Lung (tissue), 12 donors: ENCODE results near the gene MTERF4. TPM values are rescaled to one million over a fixed set of nuclear protein-coding genes. Genes with fewer than 3 reads are reported as not detected.
"Not testable (repeated sequence)": the region's sequence is repeated elsewhere in the genome, so short reads cannot be mapped to it uniquely, and the experiment has no call there.

ENCODE experiments used
- ATAC-seq: fragments of 200-7000 bp; cut with Tn5 transposase; one replicate; pipeline ENCODE4 v1.9.1; 2020; ENCODE audit warnings: moderate number of reproducible peaks; ENCODE audit not compliant: insufficient read depth, low FRiP score
- DNase-seq, 3 donors: peaks; one replicate each; pipeline ENCODE4 v3.0.0-alpha.2; 2013 to 2017
- H3K27ac ChIP-seq, 2 donors: one replicate each; pipeline ENCODE4 v1.5.1; 2013; ENCODE audit warnings: mild to moderate bottlenecking in 2 of 2, moderate library complexity in 2 of 2, control low read depth in 1 of 2, inconsistent platforms in 1 of 2, low read depth in 1 of 2, low read length in 1 of 2
- H3K27me3 ChIP-seq, 3 donors: one replicate each; pipeline ENCODE4 v1.5.1; 2013; ENCODE audit warnings: low read length in 2 of 3; ENCODE audit not compliant: control insufficient read depth in 3 of 3, insufficient read depth in 3 of 3
- H3K36me3 ChIP-seq, 4 donors: one replicate each; pipeline ENCODE4 v1.5.1; 2013; ENCODE audit warnings: low read length in 4 of 4, mild to moderate bottlenecking in 1 of 4, moderate library complexity in 1 of 4; ENCODE audit not compliant: control insufficient read depth in 4 of 4, insufficient read depth in 4 of 4
- H3K4me1 ChIP-seq, 5 donors: one replicate each; pipeline ENCODE4 v1.5.1; 2013; ENCODE audit warnings: low read length in 5 of 5, mild to moderate bottlenecking in 2 of 5, moderate library complexity in 1 of 5; ENCODE audit not compliant: control insufficient read depth in 5 of 5, insufficient read depth in 5 of 5
- H3K4me3 ChIP-seq: one replicate; pipeline ENCODE4 v1.5.1; 2013; ENCODE audit warnings: mild to moderate bottlenecking, control low read depth, moderate library complexity
- H3K9ac ChIP-seq, 2 donors: one replicate each; pipeline ENCODE4 v1.5.1; 2013; ENCODE audit warnings: low read length in 2 of 2, control low read depth in 1 of 2; ENCODE audit not compliant: insufficient read depth in 1 of 2
- H3K9me3 ChIP-seq, 4 donors: one replicate each; pipeline ENCODE4 v1.5.1; 2013; ENCODE audit warnings: low read length in 3 of 4, mild to moderate bottlenecking in 1 of 4, moderate library complexity in 1 of 4; ENCODE audit not compliant: control insufficient read depth in 4 of 4, insufficient read depth in 3 of 4
- WGBS, 2 donors: extraction: QIAGEN DNeasy Blood & Tissue Kit; methylation state at CpG; one replicate each; pipeline ENCODE4 v1.1.7; 2013; 5-methylcytosine and 5-hydroxymethylcytosine counted together
- polyA plus RNA-seq, 2 donors: library from polyadenylated mRNA; stranded (reverse); fragments of 200-250 nt; gene quantifications; one replicate each; pipeline ENCODE4 v1.2.1, GENCODE V29; 2013
- total RNA-seq, 2 donors: library from RNA; depleted of rRNA in 1 of 2; stranded (reverse); fragments of >200 nt in 1 of 2; gene quantifications; one replicate each; pipeline ENCODE4 v1.2.1, GENCODE V29; 2014 to 2021
- TF ChIP-seq, protein P1 (sequence below): IDR thresholded peaks from 2 replicates; pipeline ENCODE4 v1.5.1; 2012; ENCODE audit warnings: mild to moderate bottlenecking; ENCODE audit errors: control extremely low read depth, extremely low read depth
- donor health status: control.
- donor health status: control.
- donor health status: Bipolar disorder and iron deficiency.
- donor health status: healthy.
- donor health status: DM: yes; HTN: yes; CAD: no.

The MTERF4 gene
- total and polyA plus RNA-seq, 4 donors = 23.5 to 50.1 (median 27.5) TPM

DNA sequence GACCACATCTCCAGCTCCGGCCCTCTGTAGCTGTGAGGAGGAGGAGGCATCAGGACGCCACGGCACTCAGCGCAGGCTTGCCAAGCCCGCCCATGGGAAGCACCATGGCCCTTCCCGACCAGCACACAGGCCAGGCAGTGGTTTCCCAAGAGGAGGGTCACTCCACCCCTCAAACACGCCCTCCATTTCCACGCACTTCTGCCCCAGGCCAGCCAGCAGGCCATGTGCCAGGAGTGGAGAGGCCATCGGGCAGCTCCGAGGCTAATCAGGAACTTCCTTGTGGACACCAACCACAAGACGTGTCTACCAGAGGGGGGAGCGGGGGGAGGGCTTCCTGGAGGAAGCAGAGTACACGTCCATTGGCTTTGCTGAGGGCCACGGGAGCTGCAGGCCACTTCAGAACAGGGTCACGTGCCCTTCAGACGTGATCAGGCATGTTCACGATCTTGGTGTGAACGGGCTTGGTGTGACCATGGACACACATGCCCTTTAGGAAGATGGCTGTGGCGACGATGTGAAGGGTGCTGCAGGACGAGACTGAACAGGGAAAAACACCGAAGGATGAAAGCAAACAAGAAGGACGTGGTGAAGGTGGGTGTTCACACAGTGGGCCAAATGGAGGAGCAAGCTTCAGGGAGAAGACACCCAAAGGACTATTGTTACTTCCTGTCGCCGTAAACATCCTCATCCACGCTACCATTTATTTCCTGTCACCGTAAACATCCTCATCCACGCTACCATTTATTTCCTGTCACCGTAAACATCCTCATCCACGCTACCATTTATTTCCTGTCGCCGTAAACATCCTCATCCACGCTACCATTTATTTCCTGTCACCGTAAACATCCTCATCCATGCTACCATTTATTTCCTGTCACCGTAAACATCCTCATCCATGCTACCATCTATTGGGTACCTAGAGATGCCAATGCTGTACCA lies 6.5 kb upstream of the MTERF4 start:
- peak overlapping the region in 1 of 2 donors; percentile 50 for H3K27ac ChIP-seq
- TF ChIP-seq, protein P1, sequence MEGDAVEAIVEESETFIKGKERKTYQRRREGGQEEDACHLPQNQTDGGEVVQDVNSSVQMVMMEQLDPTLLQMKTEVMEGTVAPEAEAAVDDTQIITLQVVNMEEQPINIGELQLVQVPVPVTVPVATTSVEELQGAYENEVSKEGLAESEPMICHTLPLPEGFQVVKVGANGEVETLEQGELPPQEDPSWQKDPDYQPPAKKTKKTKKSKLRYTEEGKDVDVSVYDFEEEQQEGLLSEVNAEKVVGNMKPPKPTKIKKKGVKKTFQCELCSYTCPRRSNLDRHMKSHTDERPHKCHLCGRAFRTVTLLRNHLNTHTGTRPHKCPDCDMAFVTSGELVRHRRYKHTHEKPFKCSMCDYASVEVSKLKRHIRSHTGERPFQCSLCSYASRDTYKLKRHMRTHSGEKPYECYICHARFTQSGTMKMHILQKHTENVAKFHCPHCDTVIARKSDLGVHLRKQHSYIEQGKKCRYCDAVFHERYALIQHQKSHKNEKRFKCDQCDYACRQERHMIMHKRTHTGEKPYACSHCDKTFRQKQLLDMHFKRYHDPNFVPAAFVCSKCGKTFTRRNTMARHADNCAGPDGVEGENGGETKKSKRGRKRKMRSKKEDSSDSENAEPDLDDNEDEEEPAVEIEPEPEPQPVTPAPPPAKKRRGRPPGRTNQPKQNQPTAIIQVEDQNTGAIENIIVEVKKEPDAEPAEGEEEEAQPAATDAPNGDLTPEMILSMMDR = no peak
- H3K9ac ChIP-seq = no peak overlapping the region
- no peaks in the 10 kb centered on the region for H3K9me3 ChIP-seq
- H3K36me3 ChIP-seq = peaks cover 0 to 3% (median 0%) of the 10 kb centered on the region in 4 donors
- ATAC-seq (no peak), DNase-seq (no peak)
- peaks cover 0 to 11% (median 0%) of the 10 kb centered on the region in 5 donors for H3K4me1 ChIP-seq
- 61 to 66% methylated on average over 35 of the region's 35 CpGs for WGBS, 2 donors
- no peaks in the 10 kb centered on the region for H3K27me3 ChIP-seq
- H3K4me3 ChIP-seq = no peak overlapping the region

DNA sequence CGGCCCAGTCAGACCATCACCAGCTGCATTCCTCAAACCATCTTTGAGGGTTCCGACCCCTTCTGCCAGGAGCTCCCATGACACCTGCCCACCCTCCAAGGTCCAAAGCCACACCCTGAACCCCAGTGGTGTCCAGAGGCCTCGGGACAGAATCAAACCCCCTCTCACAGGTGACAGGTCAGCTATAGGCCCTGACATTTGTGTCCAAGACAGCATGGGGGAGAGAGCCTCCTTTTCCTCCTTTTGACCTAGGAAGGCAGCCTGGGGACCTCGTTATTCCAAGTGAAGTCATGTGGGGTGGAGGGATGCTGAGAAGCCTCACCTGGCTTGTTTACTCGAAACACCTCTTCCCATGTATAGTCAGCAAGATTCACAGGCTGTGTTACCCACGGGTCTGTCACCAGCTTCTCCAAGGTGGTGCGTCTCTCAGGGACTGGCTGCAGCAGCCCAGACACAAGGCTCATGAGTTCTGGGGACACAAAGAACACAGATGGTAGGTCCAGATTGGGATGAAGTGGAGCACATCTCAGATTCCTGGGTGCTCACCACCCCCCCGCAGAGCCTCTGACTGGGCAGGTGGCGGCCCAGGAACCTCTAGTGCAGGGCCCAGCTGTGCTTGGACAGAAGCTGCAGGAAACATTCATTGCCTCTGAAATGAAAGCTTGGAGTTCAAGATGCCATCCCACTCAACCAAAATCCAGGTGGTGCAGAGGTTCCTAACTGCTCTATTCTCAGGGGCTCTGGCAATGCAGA lies 5.1 kb upstream of the MTERF4 start:
- H3K9ac ChIP-seq = no peak overlapping the region
- DNase-seq = no peak
- no peak for ATAC-seq
- H3K27ac ChIP-seq = no peak overlapping the region
- no peak overlapping the region for H3K4me3 ChIP-seq
- TF ChIP-seq, protein P1 = no peak
- H3K4me1 ChIP-seq = peaks cover 0 to 11% (median 3%) of the 10 kb centered on the region in 5 donors
- 96% methylated on average over 9 of the region's 9 CpGs for WGBS, 2 donors
- H3K9me3 ChIP-seq = no peaks in the 10 kb centered on the region
- H3K36me3 ChIP-seq = peaks cover 0 to 1% (median 0%) of the 10 kb centered on the region in 4 donors
- H3K27me3 ChIP-seq = no peaks in the 10 kb centered on the region

DNA sequence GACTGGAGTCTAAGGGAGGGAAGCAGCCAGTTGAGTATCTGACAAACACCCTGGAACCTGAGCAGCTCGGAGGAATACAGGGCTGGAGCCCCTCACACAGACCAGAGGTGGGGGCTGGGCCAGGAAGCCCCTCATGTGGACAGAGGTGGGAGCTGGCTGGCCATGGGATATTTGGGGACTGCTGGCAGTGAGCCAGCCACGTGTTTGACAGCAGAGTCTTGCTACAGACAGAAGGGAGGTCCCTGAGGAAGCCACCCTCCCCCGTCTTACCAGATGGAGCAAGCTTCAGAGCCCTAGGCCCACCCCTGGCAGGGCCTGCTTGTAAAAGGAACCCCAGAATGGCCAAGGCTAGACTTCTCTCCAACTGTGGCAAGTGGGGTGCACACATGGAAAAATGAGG lies 3.6 kb upstream of the MTERF4 start:
- TF ChIP-seq, protein P1 = no peak
- WGBS, 2 donors = 51 to 58% methylated on average over 3 of the region's 3 CpGs

GRCh38 chr2:241104611-241105010 lies 2.5 kb upstream of the MTERF4 start:
- H3K27me3 ChIP-seq, DNase-seq, H3K9ac ChIP-seq, H3K27ac ChIP-seq, H3K36me3 ChIP-seq, ATAC-seq, H3K9me3 ChIP-seq, H3K4me3 ChIP-seq: not testable (repeated sequence)
- 97% methylated on average over 10 of the region's 10 CpGs for WGBS, 2 donors
- peaks cover 3 to 19% (median 3%) of the 10 kb centered on the region in 5 donors for H3K4me1 ChIP-seq

More for the DNA sequence above, 3.6 kb upstream of the MTERF4 start:
- peaks cover 3 to 18% (median 3%) of the 10 kb centered on the region in 5 donors for H3K4me1 ChIP-seq
- no peaks in the 10 kb centered on the region for H3K36me3 ChIP-seq
- ATAC-seq (no peak), DNase-seq (no peak)
- H3K4me3 ChIP-seq = no peak overlapping the region
- no peaks in the 10 kb centered on the region for H3K9me3 ChIP-seq
- no peaks in the 10 kb centered on the region for H3K27me3 ChIP-seq
- H3K27ac ChIP-seq = no peak overlapping the region
- no peak overlapping the region for H3K9ac ChIP-seq
